ENCODE measurements around the gene SMIM45.
"Not testable (repeated sequence)": the region's sequence is repeated elsewhere in the genome, so short reads cannot be mapped to it uniquely, and the experiment has no call there.

SMIM45 gene

GRCh38 chr22:41933411-41934177 is 18.4 kb upstream of the SMIM45 start:
- in situ Hi-C loops (cut with MboI; ENCODE audit: low sequenced_read_pairs), result no loop called here

- in situ Hi-C loops (cut with MboI; ENCODE audit: low sequenced_read_pairs), result no loop called here
Observed at GRCh38 chr22:41934284-41935014, 17.5 kb upstream of the SMIM45 start.

- in situ Hi-C loops (cut with MboI; ENCODE audit: low sequenced_read_pairs), result no loop called here
Observed at GRCh38 chr22:41935015-41935351, 17.0 kb upstream of the SMIM45 start.

- in situ Hi-C loops (cut with MboI; ENCODE audit: low sequenced_read_pairs), result no loop called here
Observed at GRCh38 chr22:41935509-41935908, 16.4 kb upstream of the SMIM45 start.

- in situ Hi-C loops (cut with MboI; ENCODE audit: low sequenced_read_pairs), result no loop called here
Observed at GRCh38 chr22:41936894-41937169, 15.1 kb upstream of the SMIM45 start.

- in situ Hi-C loops (cut with MboI; ENCODE audit: low sequenced_read_pairs), result loop anchor here (5.0 kb wide), 1 partner anchor 243 kb away; the partner anchor contains the start of gene MEI1
Observed at GRCh38 chr22:41939981-41940831, 11.7 kb upstream of the SMIM45 start.

GRCh38 chr22:41940832-41941765 is 10.9 kb upstream of the SMIM45 start:
- in situ Hi-C loops (cut with MboI; ENCODE audit: low sequenced_read_pairs), result loop anchor here (5.0 kb wide), 1 partner anchor 244 kb away; the partner anchor contains the start of gene MEI1

GRCh38 chr22:41943661-41944209 is 8.2 kb upstream of the SMIM45 start:
- in situ Hi-C loops (cut with MboI; ENCODE audit: low sequenced_read_pairs), result loop anchor here (5.0 kb wide), 1 partner anchor 246 kb away; the partner anchor contains the start of gene MEI1

- in situ Hi-C loops (cut with MboI; ENCODE audit: low sequenced_read_pairs), result no loop called here
Observed at GRCh38 chr22:41946629-41947423, 5.1 kb upstream of the SMIM45 start, which contains the start of gene CENPM. Gene CENPM, minus strand, starts transcription at chr22:41947152. Its CDS starts 76 bp downstream, at chr22:41947076.

- in situ Hi-C loops (cut with MboI; ENCODE audit: low sequenced_read_pairs), result no loop called here
Observed at GRCh38 chr22:41947424-41948080, 4.4 kb upstream of the SMIM45 start.

- in situ Hi-C loops (cut with MboI; ENCODE audit: low sequenced_read_pairs), result no loop called here
Observed at GRCh38 chr22:41948142-41948541, 3.8 kb upstream of the SMIM45 start.

GRCh38 chr22:41948928-41949296 is 3.0 kb upstream of the SMIM45 start:
- in situ Hi-C loops (cut with MboI; ENCODE audit: low sequenced_read_pairs), result not testable (repeated sequence)

- in situ Hi-C loops (cut with MboI; ENCODE audit: low sequenced_read_pairs), result no loop called here
Observed at GRCh38 chr22:41949297-41949965, 2.5 kb upstream of the SMIM45 start.

GRCh38 chr22:41952713-41953112 is 763 bp downstream of the SMIM45 start:
- in situ Hi-C loops (cut with MboI; ENCODE audit: low sequenced_read_pairs), result loop anchor here (25.0 kb wide), 1 partner anchor 510 kb away; no protein-coding TSS in a partner anchor

GRCh38 chr22:41957941-41958556 is 6.1 kb downstream of the SMIM45 start:
- in situ Hi-C loops (cut with MboI; ENCODE audit: low sequenced_read_pairs), result loop anchor here (25.0 kb wide), 1 partner anchor 504 kb away; no protein-coding TSS in a partner anchor

- in situ Hi-C loops (cut with MboI; ENCODE audit: low sequenced_read_pairs), result loop anchor here (25.0 kb wide), 1 partner anchor 499 kb away; no protein-coding TSS in a partner anchor
Observed at GRCh38 chr22:41963453-41964111, 11.6 kb downstream of the SMIM45 start.

GRCh38 chr22:41964112-41964491 is 12.2 kb downstream of the SMIM45 start:
- in situ Hi-C loops (cut with MboI; ENCODE audit: low sequenced_read_pairs), result loop anchor here (25.0 kb wide), 1 partner anchor 498 kb away; no protein-coding TSS in a partner anchor

Data from HL-60/S4 treated with phorbol 12-myristate 13-acetate at 8.2 ng/mL for 4 days and 3 days (cell line).